Ecto neural progenitor cell (in vitro differentiated cells): Measurements from ENCODE around the gene AKAP6.

Source experiments
- DNase-seq: peaks from one replicate; pipeline ENCODE4 v3.0.0-alpha.2; 2018; ENCODE audit warnings: low spot score

Gene AKAP6

GRCh38 chr14:32669391-32669790 lies 340.3 kb downstream of the AKAP6 start:
- DNase-seq, result no peak

- DNase-seq, result no peak
Observed at GRCh38 chr14:32675433-32675832, 346.3 kb downstream of the AKAP6 start.

- DNase-seq, result no peak
Observed at GRCh38 chr14:32677129-32677780, 348.2 kb downstream of the AKAP6 start.

- no peak for DNase-seq
Observed at GRCh38 chr14:32678088-32678487, 349.0 kb downstream of the AKAP6 start.

- no peak for DNase-seq
Observed at GRCh38 chr14:32679927-32680612, 351.0 kb downstream of the AKAP6 start.

- DNase-seq, result no peak
Observed at GRCh38 chr14:32681598-32681997, 352.5 kb downstream of the AKAP6 start.

GRCh38 chr14:32682214-32682613 lies 353.1 kb downstream of the AKAP6 start:
- DNase-seq, result no peak

GRCh38 chr14:32683679-32684078 lies 354.6 kb downstream of the AKAP6 start:
- DNase-seq, result no peak

GRCh38 chr14:32688941-32689340 lies 359.8 kb downstream of the AKAP6 start:
- no peak for DNase-seq

- no peak for DNase-seq
Observed at GRCh38 chr14:32692441-32692840, 363.3 kb downstream of the AKAP6 start.

- DNase-seq, result no peak
Observed at GRCh38 chr14:32693114-32693513, 364.0 kb downstream of the AKAP6 start.

- no peak for DNase-seq
Observed at GRCh38 chr14:32694795-32695449, 365.8 kb downstream of the AKAP6 start.

GRCh38 chr14:32696325-32697091 lies 367.4 kb downstream of the AKAP6 start:
- no peak for DNase-seq

- no peak for DNase-seq
Observed at GRCh38 chr14:32697114-32697513, 368.0 kb downstream of the AKAP6 start.

- DNase-seq, result no peak
Observed at GRCh38 chr14:32697704-32698103, 368.6 kb downstream of the AKAP6 start.

- DNase-seq, result no peak
Observed at GRCh38 chr14:32698831-32699230, 369.7 kb downstream of the AKAP6 start.

- no peak for DNase-seq
Observed at GRCh38 chr14:32701475-32701874, 372.4 kb downstream of the AKAP6 start.

- DNase-seq, result no peak
Observed at GRCh38 chr14:32702088-32702487, 373.0 kb downstream of the AKAP6 start.

GRCh38 chr14:32702562-32702961 lies 373.5 kb downstream of the AKAP6 start:
- DNase-seq, result peak; percentile 61

GRCh38 chr14:32703183-32703621 lies 374.1 kb downstream of the AKAP6 start:
- no peak for DNase-seq

GRCh38 chr14:32706721-32707519 lies 377.8 kb downstream of the AKAP6 start:
- no peak for DNase-seq
